Ectodermal cell (in vitro differentiated cells): Measurements from ENCODE around the gene ASPRV1.

Source experiments
- H3K27ac ChIP-seq: 2 replicates; pipeline ENCODE4 v1.7.0; 2013; ENCODE audit warnings: mild to moderate bottlenecking, low read depth, low read length; ENCODE audit not compliant: insufficient read depth, poor library complexity, severe bottlenecking
- H3K27me3 ChIP-seq: 2 replicates; pipeline ENCODE4 v1.7.0; 2013; ENCODE audit warnings: mild to moderate bottlenecking, low read length; ENCODE audit not compliant: insufficient read depth, control insufficient read depth, poor library complexity, severe bottlenecking
- H3K36me3 ChIP-seq: one replicate; pipeline ENCODE4 v1.7.0; 2013; ENCODE audit warnings: low read length; ENCODE audit not compliant: control insufficient read depth, insufficient read depth
- H3K4me1 ChIP-seq: one replicate; pipeline ENCODE4 v1.7.0; 2013; ENCODE audit warnings: low read length; ENCODE audit not compliant: control insufficient read depth, insufficient read depth
- H3K4me3 ChIP-seq: 2 replicates; pipeline ENCODE4 v1.7.0; 2013; ENCODE audit warnings: low read depth, low read length, control low read depth; ENCODE audit not compliant: insufficient read depth
- H3K9me3 ChIP-seq: 2 replicates; pipeline ENCODE4 v1.7.0; 2013; ENCODE audit warnings: mild to moderate bottlenecking, low read length, moderate library complexity; ENCODE audit not compliant: control insufficient read depth
- WGBS, 2 experiments: methylation state at CpG; one replicate each; pipeline ENCODE4 v1.1.7; 2013; ENCODE audit warnings: missing lambda C conversion rate in 2 of 2; 5-methylcytosine and 5-hydroxymethylcytosine counted together

ASPRV1 gene

GRCh38 chr2:69911985-69912563 is 49.4 kb downstream of the ASPRV1 start:
- Histone ChIP-seq H3K4me3 (no peak overlapping the region), H3K27ac (no peak overlapping the region), H3K4me1 (peaks cover 6% of the 10 kb centered on the region), H3K9me3 (no peaks in the 10 kb centered on the region), H3K36me3 (no peaks in the 10 kb centered on the region), H3K27me3 (peaks cover 13% of the 10 kb centered on the region)
- 42 to 43% methylated on average over 1 of the region's 2 CpGs for WGBS, 2 experiments
